GM18951 (cell line): ENCODE data around the gene CFAP54.

Experiments used
- POLR2A ChIP-seq: IDR thresholded peaks from 4 replicates; pipeline ENCODE4 v1.6.1; 2011; ENCODE audit warnings: mild to moderate bottlenecking; ENCODE audit not compliant: insufficient read length, insufficient read depth; ENCODE audit errors: extremely low read depth
- in situ Hi-C: fragments of 300-500 bp; cut with MboI; formaldehyde crosslinking; loops from one replicate; pipeline ENCODE4 v1.12.0; 2022; ENCODE audit warnings: low sequenced_read_pairs, mixed read lengths, inconsistent platforms; ENCODE audit not compliant: unreplicated experiment

Gene CFAP54, protein sequence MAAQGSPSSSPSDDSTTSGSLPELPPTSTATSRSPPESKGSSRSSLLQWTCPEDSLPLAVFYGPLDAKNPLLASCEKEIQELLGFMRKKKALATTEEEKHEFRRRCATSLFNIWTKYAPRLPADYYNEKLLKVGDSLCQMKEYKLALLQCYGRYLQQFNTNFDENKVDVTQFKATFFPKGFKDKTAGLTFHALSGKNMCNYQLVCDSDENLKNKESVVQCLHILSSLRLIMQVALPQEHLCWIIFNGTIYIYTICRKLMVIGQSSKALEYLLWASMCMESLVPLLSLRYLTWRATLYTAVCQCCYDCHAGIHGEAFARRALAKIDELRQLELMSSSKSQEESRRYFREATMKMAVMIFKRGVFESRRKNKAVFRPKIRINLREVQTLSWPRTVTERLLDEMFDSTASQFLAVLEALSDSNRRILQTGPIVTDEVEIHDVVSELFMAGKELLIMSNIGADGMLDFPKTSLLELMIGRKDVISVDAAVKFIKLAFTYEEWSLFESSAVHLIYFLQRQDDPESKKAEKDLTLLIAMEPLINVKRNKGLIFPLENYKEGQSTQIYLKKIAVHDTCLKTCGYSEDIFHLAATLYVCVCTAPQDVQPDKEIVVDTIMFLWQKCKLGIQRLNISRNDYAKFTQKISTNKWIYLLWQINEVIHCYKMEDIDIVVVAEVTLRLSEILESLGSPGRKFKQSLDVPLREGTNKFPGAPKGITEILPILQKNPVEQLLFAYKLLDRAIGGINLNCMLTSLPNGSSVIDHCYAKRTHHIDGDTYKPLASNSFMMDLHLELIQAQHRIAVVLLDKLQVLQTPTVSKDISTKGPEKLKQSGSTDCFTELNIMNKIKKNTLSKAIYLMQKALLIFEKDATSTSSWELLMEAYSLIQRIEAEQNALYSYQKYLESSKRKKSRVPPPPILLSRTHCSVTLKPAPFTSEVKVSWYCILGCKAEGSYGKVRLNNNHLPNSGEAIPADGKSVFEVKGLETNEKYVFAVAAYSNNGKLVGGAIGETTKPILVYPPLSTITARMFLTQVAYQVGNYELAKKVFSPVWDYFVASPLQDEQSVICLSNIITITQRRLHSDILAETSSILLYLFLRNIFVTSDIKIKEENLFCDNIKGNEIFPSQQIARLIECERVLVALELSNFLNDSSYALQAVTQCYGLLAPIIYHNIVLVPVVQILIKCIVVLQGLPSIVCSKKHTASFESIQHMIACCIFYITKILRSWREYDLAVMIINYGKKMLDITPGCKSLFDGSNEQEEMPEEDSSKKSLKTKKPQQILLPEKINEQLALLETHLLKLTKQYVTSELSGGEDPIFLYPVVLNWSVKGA (N-terminal part only)

DNA sequence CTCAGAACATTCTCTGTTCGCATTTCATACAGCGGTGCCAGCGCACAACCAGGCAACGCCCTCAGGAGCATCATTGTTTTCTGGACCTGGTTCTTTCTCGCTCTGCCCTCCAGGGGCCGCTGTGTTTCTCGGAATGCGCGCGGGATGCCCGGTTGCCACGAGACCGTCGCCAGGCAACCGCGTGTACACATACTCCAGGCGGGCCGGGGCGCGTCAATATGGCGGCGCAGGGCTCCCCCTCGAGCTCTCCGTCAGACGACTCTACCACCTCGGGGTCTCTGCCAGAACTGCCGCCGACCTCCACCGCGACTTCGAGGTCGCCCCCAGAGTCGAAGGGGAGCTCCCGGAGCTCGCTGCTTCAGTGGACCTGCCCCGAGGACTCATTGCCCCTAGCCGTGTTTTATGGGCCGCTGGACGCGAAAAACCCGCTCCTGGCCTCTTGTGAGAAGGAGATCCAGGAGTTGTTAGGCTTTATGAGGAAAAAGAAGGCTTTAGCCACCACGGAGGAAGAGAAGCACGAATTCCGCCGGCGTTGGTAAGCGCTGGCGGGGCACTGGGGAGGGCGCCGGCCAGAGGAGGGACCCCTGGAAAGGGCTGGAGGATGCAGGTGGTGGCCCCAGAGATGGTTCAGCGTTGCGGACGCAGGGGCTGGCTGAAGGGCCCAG is at the start of gene CFAP54:
Gene CFAP54 (plus strand): TSS at position 186 of the 665 bp plus-strand sequence. CDS start 33 bp downstream, at position 219.
- TF ChIP-seq POLR2A = no peak
- in situ Hi-C loops = no loop called here

DNA sequence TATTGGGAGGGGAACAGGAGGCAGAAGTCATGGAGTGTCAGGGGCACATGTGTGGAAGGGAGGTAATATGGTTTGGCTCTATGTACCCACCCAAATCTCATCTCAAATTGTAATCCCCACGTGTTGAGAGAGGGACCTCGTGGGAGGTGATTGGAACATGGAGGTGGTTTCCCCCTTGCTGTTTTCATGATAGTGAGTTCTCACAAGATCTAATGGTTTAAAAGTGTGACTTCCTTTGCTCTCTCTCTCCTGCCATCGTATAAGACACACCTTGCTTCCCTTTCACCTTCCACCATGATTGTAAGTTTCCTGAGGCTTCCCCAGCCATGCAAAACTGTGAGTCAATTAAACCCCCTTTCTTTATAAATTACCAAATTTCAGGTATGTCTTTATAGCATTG is 47.6 kb upstream of the CFAP54 start:
- in situ Hi-C loops = no loop called here
- TF ChIP-seq POLR2A = no peak

DNA sequence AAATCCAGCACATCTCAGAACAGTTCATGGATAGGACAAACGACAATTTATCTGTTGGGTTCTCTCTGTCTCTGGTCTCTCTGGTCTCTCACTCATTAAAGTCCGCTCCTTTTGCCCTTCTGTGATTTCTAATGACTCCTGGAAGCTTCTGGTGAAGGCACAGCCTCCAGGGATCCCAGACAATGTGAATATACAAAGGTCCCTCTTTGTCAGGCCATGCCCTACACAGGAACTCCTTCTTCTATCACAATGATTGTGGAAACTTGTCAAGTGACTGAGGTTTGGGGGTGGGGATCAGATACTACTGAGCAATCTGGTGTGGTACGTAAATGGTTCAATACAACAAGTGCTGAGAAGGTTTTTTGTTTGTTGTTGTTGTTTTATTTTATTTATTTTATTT is 46.5 kb upstream of the CFAP54 start:
- in situ Hi-C loops = no loop called here
- no peak for TF ChIP-seq POLR2A

DNA sequence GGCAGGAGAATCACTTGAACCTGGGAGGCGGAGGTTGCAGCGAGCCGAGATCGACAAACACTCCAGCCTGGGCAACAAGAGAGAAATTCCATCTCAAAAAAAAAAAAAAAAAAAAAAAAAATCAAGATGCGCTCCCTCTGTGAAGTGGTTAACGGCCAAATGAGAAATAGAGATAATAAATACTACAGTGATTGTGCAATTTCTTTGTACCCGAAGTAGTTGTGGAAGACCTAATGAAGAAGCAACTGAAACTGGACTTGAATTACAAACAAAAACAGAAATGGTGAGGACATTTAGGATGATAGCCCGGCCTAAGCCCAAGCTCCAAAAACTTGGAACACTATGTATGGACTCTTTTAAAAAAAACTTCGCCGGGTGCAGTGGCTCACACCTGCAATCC is 45.0 kb upstream of the CFAP54 start:
- no peak for TF ChIP-seq POLR2A

DNA sequence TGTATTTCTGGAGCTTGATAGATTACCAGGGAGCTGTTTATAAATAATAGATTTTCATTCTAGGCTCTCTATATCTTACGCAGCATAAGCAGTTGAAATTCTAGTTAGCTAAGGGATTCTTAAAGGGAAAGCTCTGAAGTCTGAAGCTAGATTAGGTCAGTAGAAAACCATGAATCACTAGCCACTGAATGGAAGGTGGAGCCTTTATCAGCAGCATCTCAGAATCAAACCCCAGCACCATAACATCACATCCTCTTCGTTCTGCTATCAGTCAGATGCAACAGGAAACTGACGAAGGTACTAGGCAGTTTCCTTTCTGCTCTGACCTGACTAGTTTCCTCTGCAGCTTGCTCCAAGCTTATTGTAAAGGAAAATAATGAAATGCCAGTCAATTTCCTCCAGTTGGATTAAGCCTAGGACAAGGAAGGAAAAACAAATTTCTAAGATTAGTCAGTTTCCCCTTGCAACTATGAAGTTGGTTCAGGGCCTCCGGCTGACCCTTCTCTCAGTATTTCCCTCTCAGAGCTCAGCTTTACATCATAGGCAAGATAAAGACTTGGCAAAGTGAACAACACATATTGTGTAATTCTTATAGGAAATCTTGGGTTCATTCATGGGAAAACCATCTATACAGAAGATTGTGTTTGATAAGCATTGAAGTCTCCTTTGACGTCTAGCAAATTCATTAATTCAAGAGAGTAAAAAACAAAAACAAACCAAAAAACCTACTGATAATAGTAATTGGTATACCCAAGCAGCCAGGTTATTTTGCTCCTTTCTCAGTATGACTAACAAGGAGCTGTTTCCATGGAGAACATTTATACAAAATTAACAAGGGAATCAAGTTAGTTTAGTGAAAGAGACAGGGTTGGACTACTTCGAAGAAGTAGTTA is 43.4 kb upstream of the CFAP54 start:
- in situ Hi-C loops = no loop called here
- TF ChIP-seq POLR2A = no peak

More for the DNA sequence above, 45.0 kb upstream of the CFAP54 start:
- in situ Hi-C loops = no loop called here

DNA sequence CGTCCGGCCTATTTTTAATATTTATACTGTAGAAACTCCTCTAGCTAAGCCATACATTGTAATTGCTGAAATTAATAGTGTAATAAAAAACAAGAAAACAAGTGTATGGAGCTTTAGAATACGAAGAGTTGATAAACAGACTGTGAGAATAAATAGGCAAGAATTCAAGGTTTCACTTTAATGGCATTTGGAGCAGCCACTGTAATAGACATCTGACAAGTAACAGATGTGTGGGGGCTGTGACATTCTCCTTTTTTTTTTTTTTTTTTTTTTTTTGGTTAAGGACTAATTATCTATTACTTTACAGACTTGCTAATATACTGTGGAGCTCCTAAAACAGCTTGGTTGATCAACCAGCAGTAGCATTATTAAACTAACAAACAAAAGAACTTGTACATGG is 42.1 kb upstream of the CFAP54 start:
- in situ Hi-C loops = no loop called here
- no peak for TF ChIP-seq POLR2A

DNA sequence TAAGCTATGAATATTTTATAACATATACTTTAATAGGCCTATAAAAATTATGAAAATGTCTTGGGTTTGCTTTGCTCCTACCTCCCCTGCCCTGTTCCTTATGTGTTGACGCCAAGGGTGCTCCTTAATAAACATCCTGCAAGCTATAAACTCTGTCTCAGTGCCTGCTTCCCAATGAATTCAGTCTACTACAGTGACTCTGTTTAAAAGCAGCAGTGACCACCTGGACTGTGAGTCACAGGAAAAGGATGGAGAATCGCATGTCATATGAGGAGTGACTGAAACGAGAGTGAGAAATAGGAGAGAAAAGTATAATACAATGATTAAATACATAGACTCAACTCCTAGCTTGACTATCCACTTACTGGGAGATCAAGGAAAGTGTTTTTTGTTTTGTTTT is 41.1 kb upstream of the CFAP54 start:
- no peak for TF ChIP-seq POLR2A
- in situ Hi-C loops = no loop called here

DNA sequence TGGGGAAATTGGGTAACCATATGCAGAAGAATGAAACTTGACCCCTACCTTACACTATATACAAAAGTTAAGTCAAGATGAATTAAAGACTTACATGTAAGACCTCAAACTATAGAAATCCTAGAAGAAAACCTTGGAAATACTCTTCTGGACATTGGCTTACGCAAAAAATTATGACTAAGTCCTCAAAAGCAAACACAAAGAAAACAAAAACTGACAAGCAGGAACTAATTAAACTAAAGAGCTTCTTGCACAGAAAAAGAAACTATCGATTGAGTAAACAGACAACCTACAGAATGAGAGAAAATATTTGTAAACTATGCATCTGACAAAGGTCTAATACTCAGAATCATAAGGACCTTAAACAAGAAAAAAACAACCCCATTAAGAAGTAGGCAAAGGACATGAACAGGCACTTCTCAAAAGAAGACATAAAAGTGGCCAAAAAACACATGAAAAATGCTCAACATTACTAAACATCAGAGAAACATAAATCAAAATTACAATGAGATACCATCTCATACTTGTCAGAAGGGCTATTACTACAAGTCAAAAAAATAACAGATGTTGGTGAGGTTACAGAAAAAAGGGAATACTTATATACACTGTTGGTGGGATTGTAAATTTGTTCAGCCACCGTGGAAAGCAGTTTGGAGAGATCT is 37.0 kb upstream of the CFAP54 start:
- in situ Hi-C loops = no loop called here
- TF ChIP-seq POLR2A = no peak

DNA sequence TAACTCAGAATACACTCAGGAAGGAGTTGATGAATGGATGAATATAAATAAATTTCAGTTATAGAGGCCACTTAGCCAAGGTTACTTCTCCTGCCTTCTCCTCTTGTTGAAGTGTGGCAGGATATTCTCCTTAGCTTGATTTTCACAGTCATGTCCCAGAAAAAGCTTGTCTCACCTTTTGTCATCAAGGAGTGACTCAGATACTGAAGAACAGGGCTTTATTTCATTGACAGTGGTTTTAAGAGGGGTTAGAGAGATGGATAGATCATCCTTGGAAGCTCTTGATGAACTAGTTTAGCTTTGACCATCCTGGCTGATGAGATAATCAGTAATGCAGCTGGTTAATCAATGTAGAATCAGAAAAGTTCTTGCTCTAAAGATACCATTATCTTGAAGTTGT is 35.0 kb upstream of the CFAP54 start:
- in situ Hi-C loops = no loop called here
- TF ChIP-seq POLR2A = no peak

DNA sequence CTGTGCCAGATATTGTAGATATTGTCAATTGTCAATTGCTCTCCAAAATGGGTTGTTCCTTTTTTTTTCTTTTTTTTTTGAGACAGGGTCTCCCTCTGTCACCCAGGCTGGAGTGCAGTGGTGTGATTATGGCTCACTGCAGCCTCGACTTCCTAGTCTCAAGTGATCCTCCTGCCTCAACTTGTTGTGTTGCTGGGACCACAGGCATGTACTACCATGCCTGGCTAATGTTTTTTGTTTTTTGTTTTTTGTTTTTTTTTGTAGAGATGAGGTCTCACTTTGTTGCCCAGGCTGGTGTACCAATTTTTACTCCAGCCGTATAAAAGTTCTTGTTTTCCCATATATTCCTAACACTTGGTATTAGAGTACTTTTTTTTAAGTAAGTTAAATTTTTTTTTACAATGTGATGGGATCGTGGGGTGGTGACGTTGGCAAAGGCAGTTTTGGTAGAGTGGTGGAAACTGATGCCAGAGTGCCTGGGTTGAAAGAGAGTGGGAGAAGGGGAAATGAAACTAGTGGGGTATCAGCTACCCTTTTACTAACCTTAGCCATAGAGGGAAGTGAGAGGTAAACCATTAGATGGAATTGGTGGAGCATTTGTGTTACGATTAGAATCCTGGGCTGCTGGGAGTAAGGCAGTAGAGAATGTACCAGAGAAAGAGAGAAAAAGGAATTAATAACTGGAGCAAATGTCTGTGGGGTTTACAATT is 33.0 kb upstream of the CFAP54 start:
- TF ChIP-seq POLR2A = no peak
- in situ Hi-C loops = no loop called here
